Cardiac septum (tissue), 1 donor: ENCODE measurements around the gene PRKCA. TPM values are rescaled to one million over a fixed set of nuclear protein-coding genes. Genes with fewer than 3 reads are reported as not detected.

ENCODE experiments used
- microRNA-seq: library from miRNA; unstranded; fragments of <30 nt; microRNA quantifications from one replicate; pipeline ENCODE4 v1.2.0, GENCODE V29; 2020
- total RNA-seq: library from RNA; stranded (reverse); fragmentation: NEBNext Ultra II Directional; extraction: Animal tissue kit (Norgen Biotek cat#: 25700); gene quantifications from one replicate; pipeline ENCODE4 v1.2.1, GENCODE V29; 2021
- donor health status: DM: no; HTN: no; CAD: no.

The PRKCA gene
- total RNA-seq, 1 donor from 2014 or later: 15.0 TPM

Small RNA genes lying within 50 kb of the gene (microRNA-seq; reads per million reads assigned to microRNA genes)
- gene MIR634: not detected

Other genes starting within 250 kb of the PRKCA start
- gene CEP112, start 110.5 kb upstream of the PRKCA start, total RNA-seq: 19.6 TPM
- not detected for gene APOH, start 73.2 kb upstream of the PRKCA start, total RNA-seq